HG02970 (cell line): ENCODE measurements around the gene CCDC27.

ENCODE experiments used
- ATAC-seq: cut with Tn5 transposase; IDR thresholded peaks from one replicate; pipeline ENCODE4 v1.9.1; 2021; ENCODE audit warnings: mild to moderate bottlenecking, moderate library complexity, moderate number of reproducible peaks; ENCODE audit not compliant: unreplicated experiment, low FRiP score

CCDC27 gene

GRCh38 chr1:3773572-3774275 is 21.5 kb downstream of the CCDC27 start:
- ATAC-seq: no peak

DNA sequence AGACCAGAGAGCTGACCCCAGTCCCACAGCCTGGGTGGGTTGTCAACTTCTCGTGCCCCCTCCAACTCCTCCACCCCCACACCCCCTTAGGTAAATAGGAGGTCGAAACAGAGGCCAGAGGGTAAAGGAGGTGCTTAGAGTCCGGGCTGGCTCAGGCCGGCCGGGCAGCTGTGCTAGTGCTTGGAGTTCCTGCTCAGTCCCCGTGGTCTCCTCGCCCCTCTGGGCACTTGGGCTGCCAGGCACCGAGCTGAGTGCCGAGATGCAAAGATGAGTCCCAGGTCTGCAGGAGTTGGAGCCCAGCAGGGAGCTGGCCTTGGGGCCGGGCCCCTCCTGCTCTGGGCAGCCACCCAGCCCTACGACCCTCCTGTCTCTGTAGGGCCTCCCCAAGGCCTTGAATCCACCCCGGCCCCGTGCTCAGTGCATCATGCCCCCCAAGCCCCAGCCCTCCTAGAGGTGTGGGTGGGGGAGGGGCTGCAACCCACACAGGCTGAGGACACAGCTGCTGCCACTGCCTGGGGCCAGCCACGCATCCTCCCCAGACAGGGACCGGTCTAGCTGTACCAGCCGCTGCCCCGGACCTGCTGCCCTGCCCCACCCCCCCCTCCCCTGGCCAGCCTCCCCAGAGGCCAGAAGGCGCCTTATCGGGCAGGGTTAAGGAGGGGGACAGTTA is 22.2 kb downstream of the CCDC27 start:
- ATAC-seq: no peak

- ATAC-seq: no peak
Measured at GRCh38 chr1:3774946-3775489, 22.8 kb downstream of the CCDC27 start.

- no peak for ATAC-seq
Measured at GRCh38 chr1:3775490-3776230, 23.4 kb downstream of the CCDC27 start.

DNA sequence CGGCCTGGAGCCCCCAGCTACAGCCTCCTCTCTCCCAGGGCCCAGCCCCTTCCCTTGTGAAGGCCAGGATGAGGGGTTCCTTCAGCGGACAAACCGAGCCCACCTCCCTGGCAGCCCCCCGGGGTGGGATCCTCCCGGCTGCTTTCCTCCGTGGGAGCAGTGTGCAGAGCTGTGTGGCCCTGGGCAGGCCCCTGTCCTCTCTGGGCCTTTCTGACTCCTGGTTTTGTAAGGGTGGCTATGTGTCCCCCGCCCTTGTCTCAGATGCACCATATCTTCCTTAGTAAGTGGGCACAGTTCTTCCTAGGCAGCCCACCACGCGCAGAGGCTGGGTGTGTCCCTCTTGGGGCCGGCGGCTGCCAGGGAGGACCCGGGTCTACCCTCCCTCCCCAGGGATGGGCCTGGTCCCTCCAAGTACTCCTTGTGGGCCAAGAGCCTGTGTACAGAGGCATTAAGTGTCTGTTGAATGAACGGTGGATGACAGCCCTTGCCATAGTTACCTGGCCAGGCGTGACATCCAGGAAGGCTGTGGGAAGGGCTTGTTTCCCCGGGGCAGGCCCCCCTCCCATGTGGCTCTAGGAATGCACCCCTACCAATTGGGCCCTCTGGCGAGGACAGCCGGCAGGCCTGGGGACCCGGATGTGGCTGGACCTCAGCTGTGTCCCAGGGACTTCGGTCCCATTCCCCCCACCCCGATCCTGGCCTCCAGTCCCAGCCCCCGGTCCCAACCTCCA is 24.1 kb downstream of the CCDC27 start:
- no peak for ATAC-seq

GRCh38 chr1:3777078-3777547 is 24.9 kb downstream of the CCDC27 start:
- ATAC-seq: no peak

DNA sequence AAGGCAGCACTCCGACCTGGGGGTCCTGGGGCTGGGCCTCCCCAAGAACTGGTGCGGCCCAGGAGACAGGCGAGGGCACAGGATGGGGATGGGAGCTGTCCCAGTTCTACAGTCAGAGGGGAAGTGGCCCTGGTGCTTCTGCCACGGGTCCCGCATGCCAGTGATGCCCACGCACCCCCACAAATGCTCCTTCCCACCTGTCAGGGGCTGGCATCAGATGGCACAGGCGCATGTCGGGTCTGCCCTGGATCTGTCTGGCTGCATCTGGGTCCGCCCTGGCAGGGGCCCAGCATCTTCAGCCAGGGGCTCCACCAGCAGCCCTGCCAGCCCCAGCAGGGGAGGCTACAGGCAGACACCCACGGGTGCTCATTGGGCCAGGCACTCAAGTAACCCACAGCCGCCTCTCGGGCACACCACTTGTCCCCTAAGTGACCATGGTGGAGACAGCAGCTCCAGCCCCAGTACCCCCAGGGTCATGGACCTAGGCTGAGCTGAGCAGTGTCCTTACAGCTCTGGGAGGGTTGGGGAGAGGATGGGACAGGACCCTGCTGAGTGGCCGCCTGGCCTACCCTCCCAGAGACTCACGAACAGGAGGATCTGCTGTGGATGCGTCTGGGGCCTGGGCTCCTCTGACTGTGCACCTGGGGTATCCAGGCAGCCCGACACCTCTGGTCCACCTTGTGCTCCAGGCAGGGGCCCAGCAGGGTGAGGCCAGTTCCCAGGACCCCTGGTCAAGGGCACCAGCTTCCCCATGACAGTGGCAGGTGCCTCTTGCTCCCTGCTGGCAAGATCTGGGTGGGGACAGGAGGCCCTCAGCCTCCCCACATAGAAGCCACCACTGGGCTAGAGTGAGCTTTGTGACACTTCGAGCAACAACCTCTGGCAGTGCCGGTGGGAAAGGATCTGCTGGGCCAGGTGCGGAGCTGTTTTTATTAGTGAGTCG is 25.7 kb downstream of the CCDC27 start:
- ATAC-seq: no peak

GRCh38 chr1:3778590-3779264 is 26.5 kb downstream of the CCDC27 start:
- no peak for ATAC-seq

- ATAC-seq: no peak
Measured at GRCh38 chr1:3779265-3779911, 27.1 kb downstream of the CCDC27 start.

- ATAC-seq: no peak
Measured at GRCh38 chr1:3779912-3780416, 27.7 kb downstream of the CCDC27 start.

- no peak for ATAC-seq
Measured at GRCh38 chr1:3780901-3781300, 28.7 kb downstream of the CCDC27 start.

- no peak for ATAC-seq
Measured at GRCh38 chr1:3783651-3784474, 31.6 kb downstream of the CCDC27 start.

DNA sequence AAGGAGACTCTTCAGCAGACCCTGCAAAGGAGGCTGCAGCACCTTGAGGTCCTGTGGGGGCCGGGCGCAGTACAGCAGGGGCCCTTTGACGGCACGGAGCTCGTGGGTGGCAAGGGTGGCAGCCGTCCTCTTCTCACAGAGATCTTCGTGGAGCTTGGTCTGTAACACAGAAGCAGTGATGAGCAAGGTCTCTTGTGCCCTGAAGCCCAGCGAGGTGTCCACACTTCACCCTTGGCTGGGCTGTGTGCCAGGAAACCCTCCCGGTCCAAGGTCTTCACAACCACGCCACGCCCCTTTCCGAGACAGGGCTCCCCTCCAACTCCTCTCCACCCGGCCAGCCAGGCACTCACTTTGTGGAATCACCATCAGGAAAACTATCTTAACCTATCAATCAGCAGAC is 32.8 kb downstream of the CCDC27 start:
- no peak for ATAC-seq

GRCh38 chr1:3785456-3786157 is 33.4 kb downstream of the CCDC27 start:
- ATAC-seq: no peak

DNA sequence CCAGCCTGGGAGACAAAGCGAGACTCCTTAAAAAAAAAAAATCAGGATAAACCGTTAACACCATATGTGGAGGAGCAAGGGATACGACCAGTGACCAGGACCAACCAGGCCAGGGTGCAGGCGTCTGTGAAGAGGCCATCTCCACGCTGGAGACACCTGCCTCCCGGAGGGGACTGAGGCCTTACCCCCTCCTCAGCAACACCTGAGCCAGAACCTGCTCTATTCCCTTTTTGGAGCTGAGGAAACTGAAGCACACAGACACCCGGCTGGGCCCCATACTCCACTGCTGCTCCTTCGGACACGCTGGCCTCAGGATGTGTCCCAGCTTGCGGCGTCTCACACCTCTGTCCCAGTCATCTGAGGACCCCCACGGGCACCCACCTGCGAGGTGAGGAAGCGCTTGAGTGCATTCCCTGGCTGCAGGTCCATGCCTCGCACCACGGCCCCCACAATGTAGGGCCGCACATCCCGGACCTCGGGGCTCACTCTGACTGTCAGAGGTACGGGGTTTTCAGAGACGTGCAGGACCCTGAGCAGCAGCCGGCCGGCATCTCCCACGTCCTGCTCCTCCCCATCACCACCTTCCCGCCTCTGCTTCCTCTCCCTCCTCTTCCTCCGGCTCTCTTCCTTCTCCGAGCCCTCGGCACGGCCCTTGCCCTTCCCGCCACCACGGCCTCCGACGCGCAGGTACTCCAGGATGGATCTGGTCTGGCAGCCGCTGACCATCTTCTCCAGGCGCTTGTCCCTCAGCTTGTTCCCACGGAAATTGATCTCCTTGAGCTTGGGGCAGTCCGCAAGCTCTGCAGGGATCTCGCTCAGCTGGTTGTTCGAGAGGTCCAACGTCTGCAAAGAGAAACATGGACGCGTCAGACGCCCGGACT is 34.5 kb downstream of the CCDC27 start:
- no peak for ATAC-seq

DNA sequence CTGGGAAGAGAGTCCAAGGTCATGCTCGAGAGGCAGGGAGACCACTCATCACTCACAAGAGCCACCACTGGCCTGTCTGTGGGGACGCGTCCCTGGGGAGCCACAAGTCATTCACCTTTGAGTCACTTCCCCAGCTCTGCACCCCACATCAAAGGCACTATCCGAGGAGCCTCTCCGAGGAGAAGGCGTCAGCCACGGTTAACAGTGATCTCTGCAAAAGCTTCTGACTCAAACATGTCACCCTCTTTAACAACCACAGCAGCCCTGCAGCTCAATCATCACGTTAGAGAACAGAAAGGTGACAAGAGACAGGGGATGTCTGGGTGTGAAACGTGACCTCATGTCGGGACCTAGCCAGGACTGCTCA is 35.1 kb downstream of the CCDC27 start:
- no peak for ATAC-seq
